ACHN (cell line): Measurements from ENCODE around the gene SLIT1.

Experiments
- DNase-seq: peaks from one replicate; pipeline ENCODE4 v3.0.0-alpha.2; 2015
- in situ Hi-C: cut with HindIII; loops from 2 replicates; pipeline ENCODE4 v1.10.0; 2017; ENCODE audit warnings: low sequenced_read_pairs, low pct_ligation_motif_present, low pct_unique_long_range_greater_than_20kb

The SLIT1 gene

GRCh38 chr10:96986200-96986856, 199.4 kb downstream of the SLIT1 start:
- in situ Hi-C loops: no loop called here
- no peak for DNase-seq

- in situ Hi-C loops: no loop called here
Measured at GRCh38 chr10:96984541-96985131, 201.1 kb downstream of the SLIT1 start.

GRCh38 chr10:96982149-96982930, 203.4 kb downstream of the SLIT1 start:
- no peak for DNase-seq
- in situ Hi-C loops: no loop called here

More at GRCh38 chr10:96984541-96985131, 201.1 kb downstream of the SLIT1 start:
- DNase-seq: no peak

DNA sequence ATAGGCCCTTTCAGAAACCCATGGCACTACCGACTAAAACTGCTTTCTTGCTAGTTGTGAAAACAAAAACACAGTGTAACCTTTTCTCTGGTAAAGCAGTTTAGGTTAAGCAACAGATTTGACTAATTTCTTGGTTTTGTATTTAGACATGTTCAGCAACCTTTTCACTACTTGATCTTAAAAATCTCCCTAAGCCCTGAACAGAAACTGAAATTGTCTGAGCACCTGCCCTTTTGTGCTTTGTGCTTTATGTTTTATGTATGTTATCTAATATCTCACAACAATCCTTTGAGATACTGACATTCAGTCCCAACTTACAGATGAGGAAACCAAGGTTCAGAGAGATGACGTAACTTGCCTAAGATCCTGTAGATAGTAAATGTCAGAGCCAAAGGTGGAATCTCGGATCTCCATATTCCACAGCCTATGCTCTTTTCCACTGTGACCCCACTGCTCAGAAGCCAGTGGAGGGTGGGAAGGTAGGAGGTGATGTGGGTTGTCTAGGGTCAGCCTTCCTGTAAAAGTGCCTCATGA, 207.1 kb downstream of the SLIT1 start:
- DNase-seq: no peak
- in situ Hi-C loops: no loop called here

GRCh38 chr10:96975136-96975535, 210.6 kb downstream of the SLIT1 start:
- no peak for DNase-seq
- in situ Hi-C loops: no loop called here

DNA sequence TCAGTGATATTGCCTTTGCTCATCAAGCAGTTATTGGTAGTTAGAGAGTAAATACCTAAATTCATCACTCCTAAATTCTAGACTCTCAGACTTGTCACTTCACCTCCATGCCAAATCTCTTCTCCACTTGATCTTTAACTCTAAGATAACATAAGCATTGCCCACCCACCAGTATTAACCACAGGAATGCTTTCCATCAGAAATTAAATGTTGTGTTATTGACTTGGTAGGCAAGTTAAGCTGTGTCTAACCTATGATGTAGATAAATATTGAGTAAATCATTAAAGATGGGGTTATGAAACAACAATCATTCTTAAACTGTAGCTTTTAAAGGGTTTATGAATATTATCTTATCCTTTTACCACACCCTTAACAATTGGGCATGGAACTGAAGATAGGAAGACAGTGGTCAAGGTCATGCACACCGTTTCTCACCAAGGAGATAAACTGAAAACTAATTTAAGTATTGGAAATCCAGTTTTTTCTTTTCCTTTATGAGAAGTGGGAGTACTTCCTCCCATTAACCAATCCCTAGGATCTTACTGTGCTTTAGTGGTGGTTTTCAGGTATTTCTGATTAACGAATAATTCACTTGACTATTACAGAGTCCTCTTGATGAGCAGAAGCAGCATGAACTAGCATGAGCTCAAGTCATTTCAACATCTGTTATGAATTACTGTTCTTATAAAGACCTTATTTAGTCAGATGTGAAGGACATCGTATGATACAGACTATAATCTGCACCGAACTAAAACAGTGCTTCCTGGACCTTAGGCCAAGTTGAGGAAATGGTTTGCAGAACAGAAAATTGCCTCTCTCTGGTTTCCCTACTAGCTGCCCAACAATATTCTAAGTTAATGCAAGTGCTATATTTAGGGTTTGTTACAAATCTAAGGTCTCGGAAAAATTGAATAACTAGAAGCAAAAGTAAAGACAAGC, 211.7 kb downstream of the SLIT1 start:
- in situ Hi-C loops: no loop called here
- no peak for DNase-seq

DNA sequence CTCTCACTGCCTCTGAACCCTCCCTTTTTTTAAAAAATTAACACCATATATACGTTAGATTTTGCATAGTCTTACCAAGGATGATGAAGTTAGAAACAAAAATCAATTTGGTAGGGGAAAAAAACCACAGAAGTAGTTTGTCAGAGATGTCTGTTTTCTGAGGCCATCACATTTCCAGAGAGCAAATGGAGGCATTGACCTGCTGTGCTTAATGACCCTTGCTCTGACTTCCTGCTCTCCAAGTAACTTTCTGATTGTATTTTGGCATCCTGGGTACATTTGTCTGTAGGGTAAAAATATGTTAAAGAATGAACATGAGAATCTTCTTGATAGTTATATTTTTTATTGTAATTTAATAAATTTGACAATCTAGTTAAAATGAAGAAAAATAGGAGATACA, 213.5 kb downstream of the SLIT1 start:
- in situ Hi-C loops: no loop called here
- peak; percentile 30 for DNase-seq

- in situ Hi-C loops: no loop called here
- no peak for DNase-seq
Measured at GRCh38 chr10:96971324-96971723, 214.4 kb downstream of the SLIT1 start.

- peak; percentile 37 for DNase-seq
- in situ Hi-C loops: no loop called here
Measured at GRCh38 chr10:96968682-96969423, 216.9 kb downstream of the SLIT1 start.

GRCh38 chr10:96967847-96968246, 217.9 kb downstream of the SLIT1 start:
- in situ Hi-C loops: no loop called here
- no peak for DNase-seq

DNA sequence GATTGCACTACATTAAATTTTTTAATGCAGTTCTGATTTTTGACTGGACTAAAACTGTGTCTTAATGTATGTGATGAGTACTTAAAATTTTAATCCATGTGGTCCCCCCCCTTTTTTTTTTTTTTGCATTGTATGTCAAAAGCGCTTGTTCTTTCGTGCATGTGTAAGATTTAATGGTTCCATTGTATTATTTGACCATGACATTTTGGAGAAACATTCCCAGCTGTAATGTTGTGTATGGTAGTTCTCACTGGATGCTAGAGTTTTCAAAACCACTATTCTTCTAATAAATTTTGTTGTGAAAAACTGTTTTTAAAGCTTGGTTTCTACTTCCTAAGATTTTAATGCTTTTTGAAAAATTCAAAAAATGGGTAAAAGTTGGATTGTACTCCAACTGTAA, 221.6 kb downstream of the SLIT1 start:
- in situ Hi-C loops: no loop called here
- no peak for DNase-seq

- no peak for DNase-seq
- in situ Hi-C loops: no loop called here
Measured at GRCh38 chr10:96960872-96961271, 224.9 kb downstream of the SLIT1 start.

DNA sequence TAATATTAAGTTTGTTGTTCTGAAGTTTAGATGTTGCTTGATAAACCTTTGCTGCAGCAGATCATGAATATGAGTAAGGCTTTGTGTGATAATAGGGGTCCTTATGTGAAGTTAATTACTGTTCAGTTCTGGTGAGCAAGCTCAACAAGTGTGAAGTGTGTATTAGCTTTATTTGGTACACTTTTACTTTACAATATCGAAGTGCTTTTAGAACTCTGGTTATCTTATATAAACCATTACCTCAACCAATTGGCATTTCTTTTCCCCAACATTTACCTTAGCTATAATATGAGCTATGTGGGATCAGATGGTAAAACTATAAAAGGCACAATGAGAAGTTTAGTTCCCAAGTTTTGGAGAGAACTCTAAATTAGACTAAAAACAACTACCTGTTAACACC, 226.0 kb downstream of the SLIT1 start:
- in situ Hi-C loops: no loop called here
- no peak for DNase-seq

GRCh38 chr10:96958071-96958470, 227.7 kb downstream of the SLIT1 start:
- DNase-seq: no peak
- in situ Hi-C loops: no loop called here

DNA sequence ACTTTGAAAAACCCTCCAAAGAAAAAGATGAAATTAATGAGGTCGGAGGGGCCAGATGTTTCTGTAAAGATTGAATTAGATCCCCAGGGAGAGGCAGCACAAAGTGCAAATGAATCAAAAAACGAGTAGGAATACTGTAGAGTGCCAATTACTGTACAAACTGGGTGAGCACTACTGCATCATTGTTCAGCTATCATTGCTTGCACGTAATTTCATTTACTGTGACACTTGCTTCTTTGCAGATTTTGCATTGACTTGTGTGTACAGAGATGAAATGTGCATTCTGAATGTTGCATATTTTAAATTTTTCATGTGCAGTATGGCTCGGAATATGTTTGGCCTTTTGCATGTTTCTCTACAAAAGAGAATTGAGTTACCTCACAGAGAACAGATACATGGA, 230.0 kb downstream of the SLIT1 start:
- in situ Hi-C loops: no loop called here
- no peak for DNase-seq

GRCh38 chr10:96951954-96952353, 233.8 kb downstream of the SLIT1 start:
- in situ Hi-C loops: no loop called here

GRCh38 chr10:96949039-96949683, 236.6 kb downstream of the SLIT1 start:
- in situ Hi-C loops: no loop called here
- no peak for DNase-seq

More at GRCh38 chr10:96951954-96952353, 233.8 kb downstream of the SLIT1 start:
- no peak for DNase-seq
